Type B pancreatic cell (in vitro differentiated cells): Measurements from ENCODE around the gene R3HDML. TPM values are rescaled to one million over a fixed set of nuclear protein-coding genes. Genes with fewer than 3 reads are reported as not detected.

Source experiments
- DNase-seq: peaks from one replicate; pipeline ENCODE4 v3.0.0; 2021; ENCODE audit warnings: mixed read lengths; ENCODE audit not compliant: unreplicated experiment; ENCODE audit errors: extremely low spot score
- H3K27ac Mint-ChIP-seq: 2 replicates; pipeline ENCODE4 v1.8.0; 2021; ENCODE audit warnings: mild to moderate bottlenecking, mixed read lengths
- H3K27me3 Mint-ChIP-seq: 2 replicates; pipeline ENCODE4 v1.8.0; 2021; ENCODE audit warnings: mixed read lengths
- H3K36me3 Mint-ChIP-seq: 2 replicates; pipeline ENCODE4 v1.8.0; 2021; ENCODE audit warnings: mixed read lengths
- H3K4me1 Mint-ChIP-seq: one replicate; pipeline ENCODE4 v1.8.0; 2021; ENCODE audit warnings: mixed read lengths; ENCODE audit not compliant: unreplicated experiment
- H3K4me3 Mint-ChIP-seq: 2 replicates; pipeline ENCODE4 v1.8.0; 2021; ENCODE audit warnings: mild to moderate bottlenecking, mixed read lengths
- H3K9me3 Mint-ChIP-seq: 2 replicates; pipeline ENCODE4 v1.8.0; 2021; ENCODE audit warnings: mixed read lengths
- CTCF ChIP-seq: fragments of 200-600 bp; sonication (generic); conservative IDR thresholded peaks from 2 replicates; pipeline ENCODE4 v1.5.0; 2021; ENCODE audit warnings: antibody characterized with exemption, mild to moderate bottlenecking
- total RNA-seq: library from RNA; stranded (reverse); gene quantifications from 2 replicates; pipeline ENCODE4 v1.2.1, GENCODE V29; 2021; ENCODE audit warnings: low replicate concordance

Gene R3HDML
- total RNA-seq, 1 donor from 2014 or later: not detected

- no peak for DNase-seq
- Mint-ChIP-seq H3K4me1 (peaks cover 9% of the 10 kb centered on the region), H3K9me3 (no peaks in the 10 kb centered on the region), H3K4me3 (peak within 1 kb of the TSS; percentile 86), H3K36me3 (no peaks in the 10 kb centered on the region), H3K27ac (peak within 1 kb of the TSS; percentile 87), H3K27me3 (peaks cover 15% of the 10 kb centered on the region)
- TF ChIP-seq CTCF: no peak
These were observed 18.9 kb downstream of the R3HDML start, which contains the start of gene HNF4A for GRCh38 chr20:44355498-44356352. TSS of gene HNF4A (plus strand) at chr20:44355699. CDS start at chr20:44355805, 106 bp downstream.

- peaks cover 9% of the 10 kb centered on the region for H3K4me1 Mint-ChIP-seq
- peak overlapping the region; percentile 86 for H3K4me3 Mint-ChIP-seq
- peak overlapping the region; percentile 66 for H3K27ac Mint-ChIP-seq
These were observed 19.5 kb downstream of the R3HDML start for GRCh38 chr20:44356353-44356723.

GRCh38 chr20:44357020-44357419, 20.2 kb downstream of the R3HDML start:
- H3K27me3 Mint-ChIP-seq: peaks cover 20% of the 10 kb centered on the region
- DNase-seq: no peak
- no peaks in the 10 kb centered on the region for H3K9me3 Mint-ChIP-seq
- peaks cover 5% of the 10 kb centered on the region for H3K4me1 Mint-ChIP-seq
- no peaks in the 10 kb centered on the region for H3K36me3 Mint-ChIP-seq
- no peak overlapping the region for H3K27ac Mint-ChIP-seq
- TF ChIP-seq CTCF: no peak
- peak overlapping the region; percentile 86 for H3K4me3 Mint-ChIP-seq

More at GRCh38 chr20:44356353-44356723, 19.5 kb downstream of the R3HDML start:
- peaks cover 16% of the 10 kb centered on the region for H3K27me3 Mint-ChIP-seq
- TF ChIP-seq CTCF: no peak
- no peaks in the 10 kb centered on the region for H3K9me3 Mint-ChIP-seq
- no peak for DNase-seq
- H3K36me3 Mint-ChIP-seq: no peaks in the 10 kb centered on the region

- H3K4me1 Mint-ChIP-seq: no peaks in the 10 kb centered on the region
- no peak for DNase-seq
- no peaks in the 10 kb centered on the region for H3K9me3 Mint-ChIP-seq
- no peak for TF ChIP-seq CTCF
- no peak overlapping the region for H3K4me3 Mint-ChIP-seq
- H3K36me3 Mint-ChIP-seq: no peaks in the 10 kb centered on the region
- H3K27ac Mint-ChIP-seq: peak overlapping the region; percentile 46
- peaks cover 20% of the 10 kb centered on the region for H3K27me3 Mint-ChIP-seq
These were observed 20.8 kb downstream of the R3HDML start for GRCh38 chr20:44357555-44358125.

- Mint-ChIP-seq H3K36me3 (no peaks in the 10 kb centered on the region), H3K4me3 (no peak overlapping the region), H3K27ac (peak overlapping the region; percentile 11), H3K4me1 (no peaks in the 10 kb centered on the region), H3K27me3 (peaks cover 20% of the 10 kb centered on the region), H3K9me3 (no peaks in the 10 kb centered on the region)
- DNase-seq: no peak
- no peak for TF ChIP-seq CTCF
These were observed 21.9 kb downstream of the R3HDML start for GRCh38 chr20:44358776-44359175.
